ENCODE results near the gene FOXF1.

Gene FOXF1

DNA sequence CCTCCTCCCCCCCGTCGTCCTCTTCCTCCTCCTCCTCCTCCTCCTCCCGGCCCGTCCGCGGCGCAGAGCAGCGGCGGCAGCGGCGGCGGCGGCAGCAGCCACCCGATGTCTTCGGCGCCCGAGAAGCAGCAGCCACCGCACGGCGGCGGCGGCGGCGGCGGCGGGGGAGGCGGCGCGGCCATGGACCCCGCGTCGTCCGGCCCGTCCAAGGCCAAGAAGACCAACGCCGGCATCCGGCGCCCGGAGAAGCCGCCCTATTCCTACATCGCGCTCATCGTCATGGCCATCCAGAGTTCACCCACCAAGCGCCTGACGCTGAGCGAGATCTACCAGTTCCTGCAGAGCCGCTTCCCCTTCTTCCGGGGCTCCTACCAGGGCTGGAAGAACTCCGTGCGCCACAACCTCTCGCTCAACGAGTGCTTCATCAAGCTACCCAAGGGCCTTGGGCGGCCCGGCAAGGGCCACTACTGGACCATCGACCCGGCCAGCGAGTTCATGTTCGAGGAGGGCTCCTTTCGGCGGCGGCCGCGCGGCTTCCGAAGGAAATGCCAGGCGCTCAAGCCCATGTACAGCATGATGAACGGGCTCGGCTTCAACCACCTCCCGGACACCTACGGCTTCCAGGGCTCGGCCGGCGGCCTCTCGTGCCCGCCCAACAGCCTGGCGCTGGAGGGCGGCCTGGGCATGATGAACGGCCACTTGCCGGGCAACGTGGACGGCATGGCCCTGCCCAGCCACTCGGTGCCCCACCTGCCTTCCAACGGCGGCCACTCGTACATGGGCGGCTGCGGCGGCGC, at the start of gene FOXF1:
Gene FOXF1 (plus strand): TSS at position 63 of the 797 bp plus-strand sequence. CDS start 43 bp downstream, at position 106.
- no peak for DNase-seq (ENCODE audit: low spot score)
- FAIRE-seq: no peak

DNA sequence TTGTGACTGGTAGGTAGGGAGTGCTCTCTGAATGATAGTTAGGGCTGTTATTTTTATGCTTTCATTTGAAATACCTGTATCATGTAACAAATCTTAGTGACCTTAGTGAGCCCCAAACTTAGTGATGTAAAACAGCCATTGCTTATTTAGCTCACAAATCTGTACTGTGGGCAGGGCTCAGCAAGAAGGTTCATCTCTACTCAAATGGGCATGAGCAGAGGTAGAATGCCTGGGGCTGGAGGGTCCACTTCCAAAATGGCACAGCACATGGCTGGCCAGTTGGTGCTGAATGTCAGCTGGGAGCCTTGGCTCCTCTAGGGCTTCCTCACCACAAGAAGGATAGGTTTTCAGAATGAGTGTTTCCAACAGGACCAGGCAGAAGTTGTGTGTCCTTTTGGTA, 49.3 kb upstream of the FOXF1 start:
- DNase-seq (ENCODE audit: low spot score) (no peak), FAIRE-seq (no peak)

DNA sequence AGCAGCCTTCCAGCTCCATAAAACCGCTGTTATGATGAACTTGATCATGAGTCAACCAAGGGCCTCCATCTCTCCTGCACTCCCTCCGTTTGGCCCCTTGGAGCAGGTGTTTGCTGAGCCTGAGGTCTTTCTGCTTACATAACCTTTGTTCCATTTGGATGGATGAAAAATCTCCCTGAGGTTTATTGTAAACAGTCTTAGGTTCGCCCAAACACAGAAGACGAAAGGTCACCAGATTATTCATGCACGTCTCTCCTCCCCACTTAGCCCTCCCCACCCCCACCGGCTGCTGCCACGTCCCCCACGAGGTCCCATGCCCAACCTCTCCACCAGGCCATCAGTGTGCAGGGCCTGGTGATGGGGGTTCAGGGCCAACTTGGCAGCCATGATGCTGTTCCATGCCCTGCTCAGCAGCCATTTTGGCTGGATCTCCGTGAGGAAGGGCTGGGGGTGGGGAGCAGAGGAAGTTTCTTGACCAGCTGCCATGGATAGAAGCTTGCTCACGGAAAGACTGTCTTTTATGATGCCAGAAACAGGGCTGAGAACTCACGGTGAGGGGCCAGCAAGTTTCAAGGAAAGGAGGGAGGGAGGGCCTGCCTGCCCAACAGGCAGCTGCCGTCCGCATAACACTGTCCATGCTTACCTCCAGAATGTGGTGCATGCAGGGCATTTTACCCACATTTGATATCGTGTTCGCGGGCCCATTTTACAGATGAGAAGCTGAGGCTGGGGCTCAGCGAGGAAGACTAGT, 47.8 kb upstream of the FOXF1 start:
- FAIRE-seq: no peak
- DNase-seq (ENCODE audit: low spot score): no peak

DNA sequence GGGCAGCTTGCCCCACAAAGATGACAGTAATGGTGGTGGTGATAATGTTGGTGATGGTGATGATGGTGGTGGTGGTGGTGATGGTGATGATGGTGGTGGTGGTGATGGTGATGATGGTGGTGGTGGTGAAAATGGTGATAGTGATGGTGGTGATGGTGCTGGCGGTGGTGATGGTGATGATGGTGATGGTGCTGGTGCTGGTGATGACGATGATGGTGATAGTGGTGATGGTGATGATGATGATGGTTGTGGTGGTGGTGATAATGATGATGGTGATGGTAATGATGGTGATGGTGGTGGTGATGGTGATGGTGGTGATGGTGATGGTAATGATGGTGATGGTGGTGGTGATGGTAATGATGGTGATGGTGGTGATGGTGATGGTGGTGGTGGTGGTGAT, 46.3 kb upstream of the FOXF1 start:
- FAIRE-seq: no peak

DNA sequence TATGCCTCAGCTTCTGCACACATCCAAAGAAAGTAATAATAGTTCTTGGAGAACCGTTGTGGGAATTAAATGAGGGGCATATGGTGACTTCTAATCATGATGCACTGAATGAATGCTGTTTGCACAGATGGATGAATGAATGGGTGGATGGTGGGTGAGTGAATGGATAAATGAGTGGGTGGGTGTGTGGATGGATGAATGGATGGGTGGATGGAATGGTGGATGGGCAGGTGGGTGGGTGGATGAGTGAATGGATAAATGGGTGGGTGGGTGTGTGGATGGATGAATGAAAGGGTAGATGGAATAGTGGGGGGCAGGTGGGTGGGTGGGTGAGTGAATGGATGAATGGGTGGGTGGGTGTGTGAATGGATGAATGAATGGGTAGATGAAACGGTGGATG, 44.9 kb upstream of the FOXF1 start:
- FAIRE-seq (no peak), DNase-seq (ENCODE audit: low spot score) (no peak)

More for the DNA sequence above, 46.3 kb upstream of the FOXF1 start:
- DNase-seq (ENCODE audit: low spot score): no peak

DNA sequence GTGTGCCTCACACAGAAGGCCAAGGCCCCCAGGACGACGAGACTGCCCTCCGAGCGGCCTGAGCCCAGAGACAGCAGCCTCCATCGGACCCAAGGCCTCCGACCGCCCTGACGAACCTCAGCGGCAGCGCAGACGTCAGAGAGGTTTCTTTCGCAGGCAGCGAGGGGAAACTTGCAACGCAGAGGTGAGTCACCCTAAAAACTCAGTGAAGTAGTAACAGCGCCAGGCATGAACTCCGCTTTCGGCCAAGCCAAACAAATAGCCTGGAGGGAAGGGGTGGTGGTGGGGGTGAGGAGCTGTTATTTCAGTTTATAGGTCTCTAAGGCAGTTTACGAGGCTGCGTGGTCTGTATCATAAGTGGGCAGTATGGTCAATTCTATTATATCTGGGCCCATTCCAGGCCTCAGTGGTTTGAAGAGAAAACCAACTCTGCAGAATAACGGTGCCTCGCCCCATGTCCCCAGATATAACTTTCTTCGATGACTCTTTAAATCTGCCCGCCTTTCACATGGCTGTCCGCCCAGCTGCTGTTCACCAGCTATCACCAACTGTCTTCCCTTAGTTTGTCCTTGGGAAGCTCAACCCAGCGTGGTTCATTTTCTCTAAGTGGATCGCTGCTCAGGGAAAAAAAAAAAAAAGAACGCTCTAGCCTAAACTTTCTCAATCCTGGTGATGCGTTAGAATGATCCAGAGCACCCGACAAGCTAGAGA, 43.5 kb upstream of the FOXF1 start:
- no peak for FAIRE-seq
- no peak for DNase-seq (ENCODE audit: low spot score)

DNA sequence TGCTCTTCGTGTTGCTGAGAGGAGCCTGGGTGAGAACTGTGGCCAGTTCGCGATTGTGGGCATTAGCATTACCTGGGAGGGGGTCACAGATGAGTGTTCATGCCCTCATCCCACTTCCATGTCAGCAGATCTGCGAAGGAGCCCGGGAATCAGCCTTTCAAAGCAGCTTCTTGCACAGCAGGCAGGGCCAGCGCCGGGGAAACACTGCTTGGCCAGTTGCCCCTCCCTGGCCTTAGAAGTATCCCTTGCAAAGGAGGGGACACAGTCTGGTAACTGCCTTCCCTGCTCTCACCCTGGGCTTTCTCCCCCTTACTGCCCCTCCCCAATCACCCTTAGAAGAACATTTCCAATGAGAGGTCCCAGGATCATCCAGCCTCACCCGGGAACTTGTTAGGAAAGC, 42.8 kb upstream of the FOXF1 start:
- FAIRE-seq: no peak
- no peak for DNase-seq (ENCODE audit: low spot score)

DNA sequence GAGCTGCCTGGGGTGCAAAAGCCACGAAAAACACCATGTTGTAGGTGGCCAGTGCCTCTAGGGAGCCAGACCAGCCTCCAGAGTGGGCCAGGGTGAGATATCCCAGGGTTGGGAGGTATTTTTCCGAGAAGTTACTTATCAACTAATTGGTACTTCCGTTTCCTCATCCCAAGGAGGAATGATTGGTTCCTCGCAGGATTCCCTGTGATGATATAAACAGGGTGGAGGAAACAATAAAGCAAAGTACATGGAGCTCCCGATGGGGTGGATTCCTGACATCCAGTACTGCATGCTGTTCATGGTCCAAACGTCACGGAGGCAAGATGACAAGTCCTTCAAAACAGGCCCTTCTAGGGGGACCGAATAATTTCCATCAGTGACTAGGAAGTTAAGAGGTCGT, 39.4 kb upstream of the FOXF1 start:
- DNase-seq (ENCODE audit: low spot score): no peak
- FAIRE-seq: no peak

DNA sequence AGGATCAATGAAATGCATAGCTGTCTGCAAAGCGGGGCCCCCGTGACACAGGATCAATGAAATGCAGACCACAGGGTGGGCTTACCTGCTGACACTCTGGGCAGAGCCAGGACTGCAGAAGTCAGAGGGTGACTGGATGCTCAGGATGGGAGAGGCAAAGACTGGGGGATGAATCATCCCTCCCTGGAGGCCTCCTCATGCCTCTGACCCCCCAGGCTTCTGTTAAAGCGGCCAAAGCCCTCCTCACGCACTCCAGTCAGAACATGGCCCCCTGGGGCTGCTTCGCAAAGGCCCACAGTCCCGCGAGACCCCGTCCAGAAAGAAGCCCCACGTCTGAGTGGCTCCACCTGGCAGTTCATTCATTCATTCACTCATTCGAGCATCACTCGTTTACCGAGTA, 38.4 kb upstream of the FOXF1 start:
- DNase-seq (ENCODE audit: low spot score) (no peak), FAIRE-seq (no peak)

DNA sequence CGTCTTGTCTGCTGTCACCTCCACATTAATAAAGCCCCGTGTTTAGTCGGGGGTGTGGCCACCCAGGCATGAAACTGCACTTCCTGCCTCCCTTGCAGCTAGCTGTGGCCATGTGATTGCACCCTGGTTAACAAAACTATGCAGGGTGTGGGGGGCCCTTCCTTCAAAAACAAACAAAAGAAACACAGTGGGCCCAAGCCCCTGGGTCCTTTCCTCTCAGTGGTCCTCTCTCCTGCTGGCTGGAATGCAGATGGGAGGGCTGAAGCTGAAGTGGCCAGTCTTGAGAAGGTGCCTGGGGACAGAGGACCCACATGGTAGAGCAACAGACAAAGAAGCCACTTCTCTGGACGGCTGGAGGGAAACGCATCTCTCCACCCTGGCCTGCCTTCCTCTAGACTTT, 38.0 kb upstream of the FOXF1 start:
- DNase-seq (ENCODE audit: low spot score) (no peak), FAIRE-seq (no peak)

DNA sequence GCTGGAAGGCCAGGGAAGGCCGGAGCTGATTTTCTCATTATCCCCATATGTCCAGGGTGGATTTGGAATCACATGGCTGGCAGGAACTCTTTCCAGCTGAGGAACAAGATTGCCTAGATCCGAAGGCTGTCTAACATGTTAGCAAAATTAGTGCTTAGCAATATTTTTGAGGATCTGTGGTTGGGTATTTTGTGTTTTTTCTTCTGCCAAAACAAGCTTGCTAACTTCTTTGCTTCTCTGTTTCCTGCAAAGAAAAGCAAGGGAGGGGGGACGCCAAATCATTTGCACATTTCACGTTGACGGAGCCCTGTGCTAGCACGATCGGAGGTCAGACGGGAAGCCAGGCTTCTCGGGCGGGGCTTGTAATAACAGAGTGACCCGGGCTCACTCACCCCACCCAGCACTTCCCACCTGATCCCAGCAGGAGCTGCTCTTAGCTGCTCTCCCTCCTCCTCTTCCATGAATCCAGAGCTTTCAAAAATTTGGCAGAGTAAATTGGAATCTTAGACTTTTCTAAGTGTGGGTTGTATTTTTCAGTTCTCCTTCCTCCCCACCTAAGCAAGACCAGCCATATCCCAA, 33.3 kb upstream of the FOXF1 start:
- no peak for FAIRE-seq
- no peak for DNase-seq (ENCODE audit: low spot score)

DNA sequence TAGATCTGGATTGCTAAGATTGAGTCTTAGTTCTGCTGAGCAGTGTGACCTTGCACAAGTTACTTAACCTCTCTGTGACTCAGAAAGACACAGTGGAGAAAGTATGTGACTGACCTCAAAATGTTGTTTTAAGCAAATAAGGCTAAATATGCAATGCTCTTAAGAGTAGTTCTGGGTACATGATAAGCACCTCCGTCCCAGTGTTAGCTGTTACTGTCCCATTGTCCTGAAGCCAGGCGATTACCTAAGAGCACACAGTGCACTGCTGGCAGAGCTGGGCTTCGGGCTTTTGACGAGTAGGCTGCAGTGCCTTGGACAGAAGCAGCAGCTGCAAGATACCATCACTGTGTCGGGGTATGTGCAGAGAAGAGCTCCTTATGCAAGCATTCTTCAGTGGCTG, 32.7 kb upstream of the FOXF1 start:
- FAIRE-seq (no peak), DNase-seq (ENCODE audit: low spot score) (no peak)

DNA sequence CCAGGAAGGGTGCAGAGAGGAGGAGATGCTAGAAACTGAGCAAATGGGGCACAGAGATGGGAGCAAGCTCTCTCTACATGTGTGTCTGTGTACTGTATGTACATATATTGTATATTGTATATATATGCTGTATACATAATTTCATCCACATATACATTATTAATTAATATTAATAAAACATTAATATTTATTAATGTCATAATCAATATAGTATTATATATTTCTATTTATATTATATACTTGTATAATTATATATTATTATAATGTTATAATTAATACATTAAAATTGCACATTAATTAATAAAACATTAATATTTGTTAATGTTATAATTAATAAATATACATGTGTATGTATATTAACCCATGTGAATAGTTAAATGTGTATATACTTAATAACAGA, 31.5 kb upstream of the FOXF1 start:
- peak; percentile 75 for FAIRE-seq
- no peak for DNase-seq (ENCODE audit: low spot score)

DNA sequence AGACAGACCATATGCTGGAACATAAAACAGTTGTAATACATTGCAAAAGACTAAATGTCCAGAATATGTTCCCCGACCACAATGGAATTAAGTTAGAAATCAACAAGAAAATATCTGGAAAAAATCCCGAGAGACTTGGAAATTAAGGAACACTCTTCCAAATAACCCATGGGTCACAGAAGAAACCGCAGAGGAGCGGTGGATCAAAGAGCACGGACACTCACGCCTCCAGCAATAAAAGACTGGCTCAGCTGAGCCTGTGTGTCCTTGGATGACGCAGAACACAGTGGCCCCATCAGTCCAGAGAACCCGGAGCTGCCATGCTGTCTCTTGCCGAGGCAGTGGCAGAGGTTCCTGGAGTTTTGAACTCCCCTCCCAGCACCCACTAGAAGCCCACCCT, 30.9 kb upstream of the FOXF1 start:
- DNase-seq (ENCODE audit: low spot score) (no peak), FAIRE-seq (no peak)

DNA sequence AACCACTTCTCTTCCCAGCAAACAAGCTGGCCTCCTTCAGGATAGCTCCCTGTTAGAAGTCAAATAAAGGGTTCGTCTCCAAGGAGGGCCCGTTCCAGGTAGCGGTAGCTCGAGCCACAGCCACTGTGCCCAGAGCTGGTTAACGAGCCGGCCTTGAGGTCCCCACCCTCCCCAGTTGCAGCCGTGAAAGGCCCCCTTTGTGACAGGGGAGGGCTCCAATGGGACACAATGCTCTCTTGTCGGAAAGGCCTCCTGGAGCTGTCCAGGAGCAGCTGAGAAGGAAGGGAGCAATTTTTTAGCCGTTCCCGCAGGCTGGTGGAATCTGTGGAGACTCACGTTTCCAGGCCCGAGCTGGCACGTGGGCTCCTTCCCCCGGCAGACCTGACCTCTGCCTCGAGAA, 29.9 kb upstream of the FOXF1 start:
- no peak for DNase-seq (ENCODE audit: low spot score)
- FAIRE-seq: no peak

DNA sequence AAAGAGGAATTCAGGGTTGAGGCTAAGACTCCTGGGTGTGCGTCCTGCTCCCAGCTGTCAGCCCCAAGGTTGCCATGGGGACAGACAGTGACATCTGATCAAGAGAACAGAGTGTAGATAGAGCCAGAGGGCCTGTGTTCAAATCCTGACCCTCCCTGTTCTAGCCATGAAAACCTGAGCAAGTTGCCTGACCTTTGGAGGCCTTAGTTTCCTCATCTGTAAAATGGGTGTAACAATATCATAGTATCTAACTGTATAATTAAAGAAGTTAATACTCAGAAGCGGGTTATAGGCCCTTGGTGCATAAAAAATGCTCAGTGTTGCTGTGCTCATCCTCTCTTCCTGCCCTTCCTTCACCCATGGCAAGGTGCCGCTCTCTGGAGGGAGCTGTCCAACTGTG, 28.7 kb upstream of the FOXF1 start:
- FAIRE-seq (no peak), DNase-seq (ENCODE audit: low spot score) (no peak)

DNA sequence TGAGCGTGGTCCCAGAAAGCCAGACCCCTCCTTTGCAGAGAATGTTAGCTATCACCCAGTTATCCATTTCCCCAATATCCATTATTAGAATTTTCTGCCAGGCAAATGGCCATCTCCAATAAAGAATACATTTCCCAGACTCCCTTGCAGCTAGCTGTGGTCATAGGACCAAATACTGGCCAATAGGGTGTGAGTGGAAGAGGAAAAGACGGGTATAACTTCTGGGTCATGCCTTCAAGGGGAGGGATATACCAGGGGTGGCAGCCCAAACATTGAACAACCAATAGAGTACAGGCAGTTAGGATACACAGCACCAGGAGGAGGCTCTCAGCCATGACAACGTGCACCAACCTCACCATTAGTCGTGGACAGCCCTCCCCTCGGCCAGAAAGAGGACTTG, 26.1 kb upstream of the FOXF1 start:
- no peak for FAIRE-seq

DNA sequence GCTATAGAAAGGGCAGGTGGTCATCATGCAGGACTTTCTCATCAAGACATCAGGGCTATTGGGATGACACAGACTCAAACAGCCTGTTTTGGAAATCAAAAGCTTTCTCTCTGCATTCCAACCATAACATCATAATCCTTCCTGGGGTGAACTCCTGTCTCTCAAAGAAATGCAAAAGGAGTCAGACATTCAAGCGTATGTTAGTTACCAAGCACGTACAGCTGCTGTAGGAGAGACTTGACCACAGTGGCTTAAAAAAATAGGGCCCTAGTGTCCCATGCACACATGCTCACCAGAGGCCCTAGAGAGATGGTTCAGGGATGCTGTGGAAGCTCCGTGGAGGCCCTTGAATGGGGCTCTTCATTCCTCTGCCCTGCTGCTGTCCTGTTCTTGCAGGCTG, 24.6 kb upstream of the FOXF1 start:
- no peak for DNase-seq (ENCODE audit: low spot score)
- FAIRE-seq: no peak

More for the DNA sequence above, 26.1 kb upstream of the FOXF1 start:
- no peak for DNase-seq (ENCODE audit: low spot score)

DNA sequence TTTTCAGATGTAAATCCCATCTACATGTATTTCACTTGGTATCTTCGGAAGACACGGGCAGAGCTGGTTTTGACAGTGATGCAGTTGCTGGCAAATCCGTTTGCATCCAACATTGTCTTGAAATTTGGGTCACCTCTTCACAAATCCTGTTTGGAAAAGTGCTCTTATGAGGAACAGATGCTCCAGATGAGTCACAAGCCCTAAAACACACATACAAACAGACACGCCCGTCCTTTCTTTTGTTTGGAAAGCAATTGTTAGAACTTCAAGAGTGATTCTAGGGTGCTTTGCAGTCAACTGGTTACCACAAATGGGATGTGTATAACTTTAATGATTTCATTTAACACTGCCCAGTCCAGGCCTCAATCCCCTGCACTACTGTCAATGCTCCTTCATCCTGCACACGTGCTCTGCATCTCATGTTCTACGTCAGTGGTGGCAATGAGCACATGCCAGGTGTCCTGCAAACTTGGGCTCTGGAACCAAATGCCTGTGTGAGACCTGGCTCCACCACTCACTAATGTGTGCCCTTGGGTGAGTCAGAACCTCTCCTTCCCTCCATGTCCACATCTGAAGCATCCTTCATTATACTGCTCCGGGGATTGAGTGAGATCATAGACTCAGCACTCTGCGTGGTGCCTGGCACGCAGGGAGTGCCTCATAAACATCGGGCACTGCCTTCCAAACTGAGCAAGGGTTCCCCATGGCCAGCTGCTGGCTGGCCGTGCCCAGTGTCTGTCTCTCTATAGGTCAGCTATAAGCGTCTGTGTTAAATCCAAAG, 19.3 kb upstream of the FOXF1 start:
- DNase-seq (ENCODE audit: low spot score) (no peak), FAIRE-seq (no peak)

DNA sequence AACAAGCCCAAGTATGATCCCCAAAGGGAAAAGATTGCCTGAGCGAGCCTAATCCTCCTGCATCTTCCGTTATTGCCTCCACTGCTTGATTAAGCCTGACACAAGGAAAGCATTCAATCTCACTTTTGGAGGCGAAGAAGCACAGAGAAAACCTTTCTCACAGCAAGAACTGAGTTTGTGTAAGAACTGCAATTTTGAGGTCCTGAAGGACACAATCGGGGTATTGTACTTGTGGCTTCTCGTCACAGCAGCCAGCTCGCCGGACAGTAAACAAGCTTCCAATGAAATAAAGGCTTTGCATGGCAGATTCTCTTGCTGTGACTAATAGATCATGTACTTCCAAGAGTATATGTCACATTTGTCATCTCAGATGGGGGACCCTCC, 18.7 kb upstream of the FOXF1 start:
- DNase-seq (ENCODE audit: low spot score) (no peak), FAIRE-seq (no peak)

DNA sequence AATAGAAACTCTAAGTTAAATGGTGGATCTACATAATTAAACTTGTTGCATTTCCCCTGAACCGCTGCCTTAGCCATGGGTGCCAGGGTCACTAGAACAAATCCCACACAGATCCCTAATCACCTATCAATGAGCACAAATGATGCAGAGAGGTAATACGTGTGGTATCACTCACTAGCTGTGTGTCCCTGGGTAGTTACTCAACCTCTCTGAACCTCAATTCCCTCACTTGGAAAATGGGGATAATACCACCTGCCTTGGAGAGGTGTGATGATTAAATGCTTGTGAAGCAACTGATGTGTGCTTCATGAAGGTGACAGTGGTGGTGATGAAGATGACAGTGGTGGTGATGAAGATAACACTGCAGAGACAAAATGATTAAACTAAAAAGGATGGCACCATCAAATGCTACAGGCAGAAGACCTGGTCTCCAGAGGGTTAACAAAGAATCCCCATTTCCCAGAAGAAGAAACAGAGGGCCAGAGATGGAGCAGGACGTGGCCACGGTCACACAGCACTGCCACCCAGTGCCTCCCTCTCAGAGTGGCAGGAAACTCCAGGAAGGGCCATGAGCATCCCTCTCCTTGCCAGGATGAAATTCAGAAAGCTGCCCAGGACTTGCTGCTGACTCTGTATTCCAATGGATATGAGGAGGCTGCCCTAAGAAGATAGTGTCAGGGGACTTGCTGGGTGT, 17.9 kb upstream of the FOXF1 start:
- FAIRE-seq: no peak

More for the DNA sequence above, 17.9 kb upstream of the FOXF1 start:
- DNase-seq (ENCODE audit: low spot score): no peak
